Hepatocyte (in vitro differentiated cells): ENCODE data around the gene DPY30.

Experiments used
- EZH2 ChIP-seq: fragments of 200-600 bp; sonication (generic); IDR thresholded peaks from 2 replicates; pipeline ENCODE4 v1.6.1; 2016; ENCODE audit warnings: antibody characterized with exemption, mild to moderate bottlenecking, borderline replicate concordance
- TF ChIP-seq, protein P1 (sequence below): fragments of 200-600 bp; sonication (generic); IDR thresholded peaks from 2 replicates; pipeline ENCODE4 v1.5.1; 2016; ENCODE audit warnings: antibody characterized with exemption, mild to moderate bottlenecking; ENCODE audit not compliant: poor library complexity

DNA sequence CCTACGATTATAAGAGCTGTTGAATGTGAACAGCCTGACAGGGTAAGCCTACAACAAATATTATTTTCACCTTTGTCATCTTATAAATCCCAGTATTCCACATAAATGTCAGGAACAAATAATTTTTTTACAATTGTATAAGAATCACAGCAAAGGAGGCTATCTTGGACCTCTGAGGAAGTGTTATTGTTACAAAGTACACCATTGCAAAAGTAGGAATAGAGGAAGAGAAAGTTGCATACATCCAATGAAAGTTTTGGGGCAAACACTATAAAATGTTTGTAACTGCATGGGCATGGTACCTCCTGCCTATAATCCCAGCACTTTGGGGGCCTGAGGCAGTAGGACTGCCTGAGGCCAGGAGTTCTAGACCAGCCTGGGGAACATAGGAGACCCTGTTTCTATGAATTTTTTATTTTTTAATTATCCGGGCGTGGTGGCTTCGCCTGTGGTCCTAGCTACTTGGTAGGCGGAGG lies 28.1 kb downstream of the DPY30 start:
- TF ChIP-seq, protein P1, sequence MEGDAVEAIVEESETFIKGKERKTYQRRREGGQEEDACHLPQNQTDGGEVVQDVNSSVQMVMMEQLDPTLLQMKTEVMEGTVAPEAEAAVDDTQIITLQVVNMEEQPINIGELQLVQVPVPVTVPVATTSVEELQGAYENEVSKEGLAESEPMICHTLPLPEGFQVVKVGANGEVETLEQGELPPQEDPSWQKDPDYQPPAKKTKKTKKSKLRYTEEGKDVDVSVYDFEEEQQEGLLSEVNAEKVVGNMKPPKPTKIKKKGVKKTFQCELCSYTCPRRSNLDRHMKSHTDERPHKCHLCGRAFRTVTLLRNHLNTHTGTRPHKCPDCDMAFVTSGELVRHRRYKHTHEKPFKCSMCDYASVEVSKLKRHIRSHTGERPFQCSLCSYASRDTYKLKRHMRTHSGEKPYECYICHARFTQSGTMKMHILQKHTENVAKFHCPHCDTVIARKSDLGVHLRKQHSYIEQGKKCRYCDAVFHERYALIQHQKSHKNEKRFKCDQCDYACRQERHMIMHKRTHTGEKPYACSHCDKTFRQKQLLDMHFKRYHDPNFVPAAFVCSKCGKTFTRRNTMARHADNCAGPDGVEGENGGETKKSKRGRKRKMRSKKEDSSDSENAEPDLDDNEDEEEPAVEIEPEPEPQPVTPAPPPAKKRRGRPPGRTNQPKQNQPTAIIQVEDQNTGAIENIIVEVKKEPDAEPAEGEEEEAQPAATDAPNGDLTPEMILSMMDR = no peak
- no peak for TF ChIP-seq EZH2
